ENCODE data around the gene IDH3B. TPM values are rescaled to one million over a fixed set of nuclear protein-coding genes. Genes with fewer than 3 reads are reported as not detected.

IDH3B gene
- total and polyA plus RNA-seq, 2 donors (not counting 1 experiment from before 2014, with no cell fraction given) = 131 to 225 TPM

DNA sequence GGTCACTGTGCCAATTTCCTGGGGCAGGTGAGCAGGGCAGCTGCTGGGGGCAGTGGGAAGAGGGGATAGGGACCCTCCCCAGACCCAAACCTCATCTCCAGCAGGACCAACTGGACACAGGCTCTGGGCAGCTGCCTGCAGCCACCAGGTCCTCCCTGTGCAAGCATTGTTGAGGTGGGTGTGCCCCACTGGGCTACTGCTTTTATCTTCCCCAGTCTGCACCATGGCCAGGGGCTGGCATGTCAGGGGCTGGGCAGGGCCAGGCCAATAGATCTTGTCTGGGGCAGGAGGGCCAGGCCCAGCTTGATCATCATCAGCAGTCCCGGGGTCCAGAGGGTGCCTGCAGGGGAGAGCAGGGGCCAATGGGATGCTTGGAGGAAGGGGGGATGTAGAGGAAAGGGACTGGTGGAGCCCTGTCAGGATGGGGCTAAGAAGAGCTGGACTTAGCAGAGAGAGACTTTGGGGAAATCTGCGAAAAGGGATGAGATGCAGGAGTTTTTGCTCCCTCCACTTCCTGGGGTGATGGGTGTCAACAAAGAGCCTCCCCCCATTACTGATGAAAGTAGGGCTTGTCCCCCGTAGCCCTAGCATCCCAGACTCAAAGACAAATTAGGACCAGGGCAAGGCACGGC is 34.3 kb upstream of the IDH3B start:
- DNase-seq (no peak), ATAC-seq (ENCODE audit: low read depth) (no peak)
- H3K27me3 ChIP-seq (replicated peaks in 1 of 4; ENCODE audit: control extremely low read depth in 1 of 4, control insufficient read depth in 3 of 4, insufficient read depth in 4 of 4, low read length in 3 of 4) = peaks cover 0 to 51% (median 24%) of the 10 kb centered on the region in 4 experiments
- no peak overlapping the region for H3K27ac ChIP-seq (ENCODE audit: low read length in 2 of 2)
- no peaks in the 10 kb centered on the region for H3K36me3 ChIP-seq (replicated peaks in 1 of 2; ENCODE audit: control extremely low read depth in 1 of 2, control insufficient read depth in 1 of 2, extremely low read depth in 1 of 2, insufficient read depth in 2 of 2, low read length in 1 of 2)
- no peak overlapping the region for H3K4me2 ChIP-seq (replicated peaks; ENCODE audit: low read depth, low read length, poor library complexity, severe bottlenecking)
- ChIA-PET POLR2A (interaction anchor here (0.5 kb wide), 1 partner anchor 12 kb away, joined by 3 read pairs; no protein-coding TSS in a partner anchor), CTCF (no interaction called here)
- no peaks in the 10 kb centered on the region for H3K79me2 ChIP-seq (ENCODE audit: control insufficient read depth, insufficient read depth, low read length)
- no peak overlapping the region for H3K27ac Mint-ChIP-seq
- no peak overlapping the region for H3K4me3 Mint-ChIP-seq
- WGBS (ENCODE audit: insufficient coverage) = 85% methylated on average over 2 of the region's 4 CpGs
- no peak overlapping the region for H2AFZ ChIP-seq (ENCODE audit: insufficient read depth, low read depth, low read length, poor library complexity, severe bottlenecking)
- intact Hi-C loops (cut with micrococcal nuclease) = no loop called here
- no peak overlapping the region for H3K9ac ChIP-seq (ENCODE audit: low read length)
- peaks cover 53% of the 10 kb centered on the region for H3K27me3 Mint-ChIP-seq
- H3K9me3 Mint-ChIP-seq (ENCODE audit: insufficient read depth) = no peaks in the 10 kb centered on the region
- peaks cover 7 to 9% of the 10 kb centered on the region in 2 donors for H3K4me1 ChIP-seq (ENCODE audit: control insufficient read depth in 2 of 2, insufficient read depth in 2 of 2, low read length in 2 of 2)
- H3K4me3 ChIP-seq (ENCODE audit: control extremely low read depth in 1 of 5, extremely low read depth in 1 of 5, insufficient read depth in 1 of 5, low read depth in 2 of 5, low read length in 4 of 5) = no peak overlapping the region
- peaks cover 0 to 9% (median 0%) of the 10 kb centered on the region in 3 donors for H3K9me3 ChIP-seq (ENCODE audit: control extremely low read depth in 1 of 3, control insufficient read depth in 2 of 3, insufficient read depth in 1 of 3, low read length in 2 of 3)
- peaks cover 2% of the 10 kb centered on the region for H3K4me1 Mint-ChIP-seq
- TF ChIP-seq, protein P1, sequence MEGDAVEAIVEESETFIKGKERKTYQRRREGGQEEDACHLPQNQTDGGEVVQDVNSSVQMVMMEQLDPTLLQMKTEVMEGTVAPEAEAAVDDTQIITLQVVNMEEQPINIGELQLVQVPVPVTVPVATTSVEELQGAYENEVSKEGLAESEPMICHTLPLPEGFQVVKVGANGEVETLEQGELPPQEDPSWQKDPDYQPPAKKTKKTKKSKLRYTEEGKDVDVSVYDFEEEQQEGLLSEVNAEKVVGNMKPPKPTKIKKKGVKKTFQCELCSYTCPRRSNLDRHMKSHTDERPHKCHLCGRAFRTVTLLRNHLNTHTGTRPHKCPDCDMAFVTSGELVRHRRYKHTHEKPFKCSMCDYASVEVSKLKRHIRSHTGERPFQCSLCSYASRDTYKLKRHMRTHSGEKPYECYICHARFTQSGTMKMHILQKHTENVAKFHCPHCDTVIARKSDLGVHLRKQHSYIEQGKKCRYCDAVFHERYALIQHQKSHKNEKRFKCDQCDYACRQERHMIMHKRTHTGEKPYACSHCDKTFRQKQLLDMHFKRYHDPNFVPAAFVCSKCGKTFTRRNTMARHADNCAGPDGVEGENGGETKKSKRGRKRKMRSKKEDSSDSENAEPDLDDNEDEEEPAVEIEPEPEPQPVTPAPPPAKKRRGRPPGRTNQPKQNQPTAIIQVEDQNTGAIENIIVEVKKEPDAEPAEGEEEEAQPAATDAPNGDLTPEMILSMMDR (IDR thresholded peaks at IDR 0.05) = no peak
- TF ChIP-seq EZH2 (IDR thresholded peaks at IDR 0.05; ENCODE audit: borderline replicate concordance, insufficient read depth, low read depth, low read length, poor library complexity, severe bottlenecking) = no peak
- H4K20me1 ChIP-seq (ENCODE audit: control insufficient read depth, insufficient read depth, low read length, poor library complexity, severe bottlenecking) = no peaks in the 10 kb centered on the region

DNA sequence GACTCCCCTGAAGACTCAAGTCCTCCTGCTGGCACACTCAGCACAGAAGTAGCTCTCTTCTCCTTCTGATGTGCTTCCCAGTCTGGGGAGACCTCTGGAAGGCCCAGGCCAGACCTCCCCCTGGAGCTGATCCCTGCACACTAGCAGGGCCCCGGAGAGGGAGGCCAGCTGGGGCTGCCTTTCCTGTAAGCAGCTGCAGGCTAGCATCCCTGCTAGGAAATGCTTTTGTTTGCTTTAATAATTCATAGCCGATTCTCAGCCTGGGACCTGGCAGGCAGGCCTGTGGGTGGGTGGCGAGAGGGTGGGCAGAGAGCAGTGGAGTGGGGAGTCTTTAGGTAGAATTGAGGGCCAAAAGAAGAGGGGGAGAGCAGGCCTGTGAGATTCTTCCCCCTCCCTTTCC is 33.8 kb upstream of the IDH3B start:
- no peak overlapping the region for H3K27ac Mint-ChIP-seq
- no peak for ATAC-seq (ENCODE audit: low read depth)
- no peak overlapping the region for H3K4me3 ChIP-seq (ENCODE audit: control extremely low read depth in 1 of 5, extremely low read depth in 1 of 5, insufficient read depth in 1 of 5, low read depth in 2 of 5, low read length in 4 of 5)
- no peak overlapping the region for H3K4me3 Mint-ChIP-seq
- H4K20me1 ChIP-seq (ENCODE audit: control insufficient read depth, insufficient read depth, low read length, poor library complexity, severe bottlenecking) = no peaks in the 10 kb centered on the region
- H3K4me2 ChIP-seq (replicated peaks; ENCODE audit: low read depth, low read length, poor library complexity, severe bottlenecking) = no peak overlapping the region
- ChIA-PET CTCF (no interaction called here), POLR2A (no interaction called here)
- no peak for DNase-seq
- peaks cover 7 to 9% of the 10 kb centered on the region in 2 donors for H3K4me1 ChIP-seq (ENCODE audit: control insufficient read depth in 2 of 2, insufficient read depth in 2 of 2, low read length in 2 of 2)
- TF ChIP-seq, protein P1 (IDR thresholded peaks at IDR 0.05) = no peak
- no peak for TF ChIP-seq EZH2 (IDR thresholded peaks at IDR 0.05; ENCODE audit: borderline replicate concordance, insufficient read depth, low read depth, low read length, poor library complexity, severe bottlenecking)
- H3K79me2 ChIP-seq (ENCODE audit: control insufficient read depth, insufficient read depth, low read length) = no peaks in the 10 kb centered on the region
- H3K36me3 ChIP-seq (replicated peaks in 1 of 2; ENCODE audit: control extremely low read depth in 1 of 2, control insufficient read depth in 1 of 2, extremely low read depth in 1 of 2, insufficient read depth in 2 of 2, low read length in 1 of 2) = no peaks in the 10 kb centered on the region
- no peak overlapping the region for H2AFZ ChIP-seq (ENCODE audit: insufficient read depth, low read depth, low read length, poor library complexity, severe bottlenecking)
- no peak overlapping the region for H3K9ac ChIP-seq (ENCODE audit: low read length)
- H3K27ac ChIP-seq (ENCODE audit: low read length in 2 of 2) = no peak overlapping the region
- H3K9me3 ChIP-seq (ENCODE audit: control extremely low read depth in 1 of 3, control insufficient read depth in 2 of 3, insufficient read depth in 1 of 3, low read length in 2 of 3) = peaks cover 0 to 9% (median 0%) of the 10 kb centered on the region in 3 donors
- H3K9me3 Mint-ChIP-seq (ENCODE audit: insufficient read depth) = no peaks in the 10 kb centered on the region
- intact Hi-C loops (cut with micrococcal nuclease) = no loop called here
- peaks cover 2% of the 10 kb centered on the region for H3K4me1 Mint-ChIP-seq
- 65% methylated on average over 3 of the region's 3 CpGs for WGBS (ENCODE audit: insufficient coverage)
- H3K27me3 ChIP-seq (replicated peaks in 1 of 4; ENCODE audit: control extremely low read depth in 1 of 4, control insufficient read depth in 3 of 4, insufficient read depth in 4 of 4, low read length in 3 of 4) = peaks cover 0 to 51% (median 24%) of the 10 kb centered on the region in 4 experiments
- peaks cover 53% of the 10 kb centered on the region for H3K27me3 Mint-ChIP-seq
